HFFc6 (cell line): ENCODE data around the gene MSL1. TPM values are rescaled to one million over a fixed set of nuclear protein-coding genes. Genes with fewer than 3 reads are reported as not detected.

Source experiments
- DNase-seq: peaks from one replicate; pipeline ENCODE4 v3.0.0-alpha.2; 2018
- H3K27ac Mint-ChIP-seq: 2 replicates; pipeline ENCODE4 v1.8.0; 2020; ENCODE audit warnings: mild to moderate bottlenecking, mixed read lengths
- H3K27me3 Mint-ChIP-seq: 2 replicates; pipeline ENCODE4 v1.8.0; 2021; ENCODE audit warnings: mild to moderate bottlenecking, moderate library complexity, mixed read lengths; ENCODE audit not compliant: insufficient read depth
- H3K36me3 Mint-ChIP-seq: 2 replicates; pipeline ENCODE4 v1.8.0; 2021; ENCODE audit warnings: low read depth, mixed read lengths
- H3K4me1 Mint-ChIP-seq: 2 replicates; pipeline ENCODE4 v1.8.0; 2020; ENCODE audit warnings: low read depth, mixed read lengths
- H3K4me3 Mint-ChIP-seq: 2 replicates; pipeline ENCODE4 v1.8.0; 2020; ENCODE audit warnings: mild to moderate bottlenecking, moderate library complexity, mixed read lengths
- H3K9me3 Mint-ChIP-seq: 2 replicates; pipeline ENCODE4 v1.8.0; 2020; ENCODE audit warnings: mild to moderate bottlenecking, mixed read lengths
- CTCF ChIP-seq: fragments of 200-600 bp; sonication (generic); IDR thresholded peaks from 2 replicates; pipeline ENCODE4 v1.5.0; 2021; ENCODE audit warnings: antibody characterized with exemption, mild to moderate bottlenecking
- total RNA-seq, 6 experiments: library from RNA; stranded (reverse); fragmentation: NEBNext Ultra II Directional; extraction: Animal tissue kit (Norgen Biotek cat#: 25700); gene quantifications; 2 replicates in 1 of 6; 3 replicates in 5 of 6; pipeline ENCODE4 v1.2.3, GENCODE V29; 2021

The MSL1 gene
- total RNA-seq, 6 experiments from 2014 or later = 61.2 to 67.8 (median 65.5) TPM

GRCh38 chr17:40093580-40094201 is 28.1 kb upstream of the MSL1 start:
- TF ChIP-seq CTCF = no peak
- Mint-ChIP-seq H3K4me1 (peaks cover 48% of the 10 kb centered on the region), H3K27ac (peak overlapping the region; percentile 61), H3K4me3 (no peak overlapping the region), H3K9me3 (no peaks in the 10 kb centered on the region), H3K27me3 (peaks cover 8% of the 10 kb centered on the region), H3K36me3 (peaks cover 38% of the 10 kb centered on the region)
- no peak for DNase-seq

GRCh38 chr17:40094874-40095273 is 26.9 kb upstream of the MSL1 start:
- no peaks in the 10 kb centered on the region for H3K9me3 Mint-ChIP-seq
- no peak for TF ChIP-seq CTCF
- H3K27ac Mint-ChIP-seq = no peak overlapping the region
- no peak overlapping the region for H3K4me3 Mint-ChIP-seq
- DNase-seq = no peak
- peaks cover 8% of the 10 kb centered on the region for H3K27me3 Mint-ChIP-seq
- peaks cover 51% of the 10 kb centered on the region for H3K4me1 Mint-ChIP-seq
- H3K36me3 Mint-ChIP-seq = peaks cover 41% of the 10 kb centered on the region

GRCh38 chr17:40095351-40095943 is 26.3 kb upstream of the MSL1 start:
- no peak for DNase-seq
- H3K4me3 Mint-ChIP-seq = no peak overlapping the region
- no peak overlapping the region for H3K27ac Mint-ChIP-seq
- peaks cover 8% of the 10 kb centered on the region for H3K27me3 Mint-ChIP-seq
- peaks cover 44% of the 10 kb centered on the region for H3K36me3 Mint-ChIP-seq
- no peak for TF ChIP-seq CTCF
- peaks cover 52% of the 10 kb centered on the region for H3K4me1 Mint-ChIP-seq
- H3K9me3 Mint-ChIP-seq = no peaks in the 10 kb centered on the region

GRCh38 chr17:40095944-40096791 is 25.6 kb upstream of the MSL1 start:
- H3K9me3 Mint-ChIP-seq = no peaks in the 10 kb centered on the region
- no peak for DNase-seq
- H3K27ac Mint-ChIP-seq = peak overlapping the region; percentile 47; the same call in 1 of the 2 replicates
- H3K4me3 Mint-ChIP-seq = no peak overlapping the region; the same call in 1 of the 2 replicates
- H3K27me3 Mint-ChIP-seq = peaks cover 8% of the 10 kb centered on the region
- peaks cover 59% of the 10 kb centered on the region for H3K4me1 Mint-ChIP-seq
- H3K36me3 Mint-ChIP-seq = peaks cover 44% of the 10 kb centered on the region
- no peak for TF ChIP-seq CTCF

GRCh38 chr17:40097087-40097486 is 24.7 kb upstream of the MSL1 start:
- Mint-ChIP-seq H3K27ac (peak overlapping the region; percentile 98), H3K4me3 (no peak overlapping the region), H3K4me1 (peaks cover 68% of the 10 kb centered on the region), H3K27me3 (peaks cover 8% of the 10 kb centered on the region), H3K36me3 (peaks cover 44% of the 10 kb centered on the region), H3K9me3 (no peaks in the 10 kb centered on the region)
- no peak for DNase-seq
- no peak for TF ChIP-seq CTCF
